Measurements from ENCODE around the gene TMEM63A. TPM values are rescaled to one million over a fixed set of nuclear protein-coding genes. Genes with fewer than 3 reads are reported as not detected.

The TMEM63A gene
- total RNA-seq, 4 donors from 2014 or later: 6.3 to 19.5 (median 10.6) TPM

DNA sequence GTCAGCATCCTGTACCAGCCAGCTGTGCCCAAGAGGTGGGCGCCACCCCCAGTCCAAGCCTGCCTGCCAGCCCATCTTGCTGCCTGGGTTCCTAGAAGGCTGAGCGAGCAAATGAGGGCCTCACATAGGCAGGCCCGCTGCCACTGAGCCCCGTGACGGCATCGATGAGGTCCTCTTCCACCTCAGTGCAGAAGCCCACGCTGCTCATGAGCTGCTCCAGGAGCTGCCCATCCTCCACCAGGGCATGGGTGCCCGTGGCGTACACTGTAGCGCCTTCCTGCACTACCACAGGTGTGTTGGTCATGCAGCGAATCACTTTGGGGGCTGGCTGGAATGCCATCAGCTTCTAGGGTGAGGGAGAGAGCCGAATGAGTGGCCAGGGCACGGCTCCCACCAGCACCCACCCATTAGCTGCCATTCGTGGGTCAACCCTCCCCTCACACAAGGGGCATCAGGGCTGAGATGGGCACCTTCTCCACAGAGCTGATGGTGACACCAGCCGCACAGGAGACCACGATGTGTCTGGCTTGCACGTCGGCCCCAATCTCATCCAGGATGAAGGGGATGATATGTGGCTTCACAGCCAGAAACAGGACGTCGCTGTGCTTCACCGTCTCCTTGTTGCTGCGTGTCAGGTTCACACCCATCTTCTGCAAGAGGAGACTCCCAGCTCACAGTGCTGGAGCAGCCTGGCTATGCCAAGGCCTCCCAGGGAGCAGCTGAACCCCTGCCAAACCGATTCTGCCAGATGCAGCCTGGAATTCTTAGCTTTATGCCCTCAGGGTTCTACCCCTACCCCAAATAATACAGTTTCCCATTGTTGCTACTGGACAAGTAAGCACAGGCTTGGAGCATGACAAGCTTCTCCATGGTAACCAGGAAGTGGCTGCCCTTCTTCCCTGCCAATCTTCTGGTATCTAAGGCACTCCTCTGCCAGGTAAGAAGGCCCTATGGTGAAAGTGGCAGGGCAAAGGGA lies 39.8 kb upstream of the TMEM63A start:
- Histone ChIP-seq H3K36me3 (peaks cover 0 to 41% of the 10 kb centered on the region in 2 donors), H3K4me3 (no peak overlapping the region), H3K27me3 (no peaks in the 10 kb centered on the region), H3K9me3 (no peaks in the 10 kb centered on the region), H3K4me1 (peaks cover 15 to 16% of the 10 kb centered on the region in 2 donors), H3K27ac (no peak overlapping the region)
- in situ Hi-C loops (cut with MboI; ENCODE audit: low sequenced_read_pairs in 4 of 4) (no loop called here), intact Hi-C loops (cut with DNase I; ENCODE audit: low total_unique reads) (no loop called here)
- no peak for DNase-seq
- no peak for ATAC-seq
- TF ChIP-seq POLR2A (IDR thresholded peaks at IDR 0.05): no peak
- TF ChIP-seq, protein P1, sequence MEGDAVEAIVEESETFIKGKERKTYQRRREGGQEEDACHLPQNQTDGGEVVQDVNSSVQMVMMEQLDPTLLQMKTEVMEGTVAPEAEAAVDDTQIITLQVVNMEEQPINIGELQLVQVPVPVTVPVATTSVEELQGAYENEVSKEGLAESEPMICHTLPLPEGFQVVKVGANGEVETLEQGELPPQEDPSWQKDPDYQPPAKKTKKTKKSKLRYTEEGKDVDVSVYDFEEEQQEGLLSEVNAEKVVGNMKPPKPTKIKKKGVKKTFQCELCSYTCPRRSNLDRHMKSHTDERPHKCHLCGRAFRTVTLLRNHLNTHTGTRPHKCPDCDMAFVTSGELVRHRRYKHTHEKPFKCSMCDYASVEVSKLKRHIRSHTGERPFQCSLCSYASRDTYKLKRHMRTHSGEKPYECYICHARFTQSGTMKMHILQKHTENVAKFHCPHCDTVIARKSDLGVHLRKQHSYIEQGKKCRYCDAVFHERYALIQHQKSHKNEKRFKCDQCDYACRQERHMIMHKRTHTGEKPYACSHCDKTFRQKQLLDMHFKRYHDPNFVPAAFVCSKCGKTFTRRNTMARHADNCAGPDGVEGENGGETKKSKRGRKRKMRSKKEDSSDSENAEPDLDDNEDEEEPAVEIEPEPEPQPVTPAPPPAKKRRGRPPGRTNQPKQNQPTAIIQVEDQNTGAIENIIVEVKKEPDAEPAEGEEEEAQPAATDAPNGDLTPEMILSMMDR (IDR thresholded peaks at IDR 0.05 in 4 of 5, conservative IDR thresholded peaks at IDR 0.05 in 1 of 5): no peak

DNA sequence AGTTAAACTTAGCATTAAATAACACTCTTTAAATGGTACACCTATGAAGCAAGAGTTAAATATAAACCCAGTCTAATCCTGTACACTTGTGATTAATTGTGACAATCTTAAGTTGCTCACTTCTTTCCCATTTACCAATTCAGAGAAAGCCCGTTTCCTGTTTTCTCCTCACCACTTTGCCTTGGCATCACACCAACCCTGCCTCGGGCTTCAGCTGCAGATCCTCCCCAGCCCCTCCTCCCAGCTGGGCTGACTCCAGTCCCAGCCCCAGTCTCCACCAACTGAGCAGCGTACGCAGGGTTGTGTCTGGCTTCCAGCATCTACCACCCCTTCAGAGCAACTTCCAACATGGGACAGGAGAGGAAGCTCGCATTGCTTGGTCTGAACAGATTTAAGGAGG lies 37.7 kb upstream of the TMEM63A start:
- ATAC-seq: no peak
- Histone ChIP-seq H3K9me3 (no peaks in the 10 kb centered on the region), H3K36me3 (peaks cover 0 to 42% of the 10 kb centered on the region in 2 donors), H3K27me3 (no peaks in the 10 kb centered on the region), H3K27ac (peak overlapping the region in 1 of 4 donors; percentile 11), H3K4me3 (no peak overlapping the region), H3K4me1 (peaks cover 15 to 16% of the 10 kb centered on the region in 2 donors)
- in situ Hi-C loops (cut with MboI; ENCODE audit: low sequenced_read_pairs in 4 of 4) (loop anchor here in 2 of 4 donors (10.0 kb wide), 2 partner anchors 145 to 445 kb away; partner anchors contain the start of gene SRP9 (in 2 of the 2)), intact Hi-C loops (cut with DNase I; ENCODE audit: low total_unique reads) (no loop called here)
- DNase-seq: peak; percentile 29 to 42
- TF ChIP-seq, protein P1 (IDR thresholded peaks at IDR 0.05 in 4 of 5, conservative IDR thresholded peaks at IDR 0.05 in 1 of 5): no peak
- no peak for TF ChIP-seq POLR2A (IDR thresholded peaks at IDR 0.05)

DNA sequence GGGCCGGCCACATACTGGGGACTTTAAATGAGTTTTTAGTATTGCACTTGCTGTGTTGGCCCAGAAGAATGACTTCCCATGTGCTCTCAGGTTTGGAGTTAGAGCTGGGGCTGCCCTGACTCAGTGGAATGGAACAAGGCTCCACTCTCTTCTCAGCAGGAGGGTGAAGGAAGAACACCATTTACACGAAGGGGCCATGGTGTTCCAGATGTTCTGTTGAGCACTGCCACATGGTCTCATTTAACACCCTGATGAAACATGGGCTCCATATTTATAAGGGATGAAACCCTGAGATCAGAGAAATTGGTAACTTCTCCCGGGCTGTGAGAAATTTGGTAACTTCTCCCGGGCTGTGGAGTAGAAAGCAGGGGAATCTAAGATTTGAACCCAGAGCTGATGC lies 36.1 kb upstream of the TMEM63A start:
- TF ChIP-seq, protein P1 (IDR thresholded peaks at IDR 0.05 in 4 of 5, conservative IDR thresholded peaks at IDR 0.05 in 1 of 5): no peak
- TF ChIP-seq POLR2A (IDR thresholded peaks at IDR 0.05): no peak
- Histone ChIP-seq H3K27me3 (no peaks in the 10 kb centered on the region), H3K4me1 (peaks cover 10 to 12% of the 10 kb centered on the region in 2 donors), H3K4me3 (no peak overlapping the region), H3K36me3 (peaks cover 0 to 42% of the 10 kb centered on the region in 2 donors), H3K27ac (no peak overlapping the region), H3K9me3 (no peaks in the 10 kb centered on the region)
- intact Hi-C loops (cut with DNase I; ENCODE audit: low total_unique reads): no loop called here
- ATAC-seq (no peak), DNase-seq (no peak)
- in situ Hi-C loops (cut with MboI; ENCODE audit: low sequenced_read_pairs in 4 of 4): loop anchor here in 2 of 4 donors (10.0 kb wide), 2 partner anchors 143 to 443 kb away; partner anchors contain the start of gene SRP9 (in 2 of the 2)

DNA sequence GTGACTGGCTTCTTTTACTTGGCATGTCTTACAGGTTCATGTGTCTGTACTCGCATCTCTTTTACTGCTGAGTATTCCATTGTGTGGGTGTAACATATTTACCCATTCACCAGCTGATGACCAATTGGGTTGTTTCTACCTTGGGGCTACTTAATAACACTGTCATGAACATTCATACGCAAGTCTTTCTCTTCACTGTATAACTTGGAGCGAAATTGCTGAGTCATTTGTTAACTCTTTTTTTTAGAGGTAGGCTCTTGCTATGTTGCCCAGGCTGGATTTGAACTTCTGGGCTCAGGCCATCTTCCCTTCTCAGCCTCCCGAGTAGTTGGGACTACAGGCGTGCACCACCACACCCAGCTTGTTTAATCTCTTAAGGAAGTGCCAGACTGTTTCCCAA lies 35.4 kb upstream of the TMEM63A start:
- H3K9me3 ChIP-seq: no peaks in the 10 kb centered on the region
- in situ Hi-C loops (cut with MboI; ENCODE audit: low sequenced_read_pairs in 4 of 4) (loop anchor here in 2 of 4 donors (10.0 kb wide), 2 partner anchors 143 to 443 kb away; partner anchors contain the start of gene SRP9 (in 2 of the 2)), intact Hi-C loops (cut with DNase I; ENCODE audit: low total_unique reads) (no loop called here)
- peaks cover 0 to 42% of the 10 kb centered on the region in 2 donors for H3K36me3 ChIP-seq
- H3K27me3 ChIP-seq: no peaks in the 10 kb centered on the region
- no peak overlapping the region for H3K27ac ChIP-seq
- peaks cover 6% of the 10 kb centered on the region in 2 donors for H3K4me1 ChIP-seq
- no peak for TF ChIP-seq POLR2A (IDR thresholded peaks at IDR 0.05)
- TF ChIP-seq, protein P1 (IDR thresholded peaks at IDR 0.05 in 4 of 5, conservative IDR thresholded peaks at IDR 0.05 in 1 of 5): no peak
- no peak overlapping the region for H3K4me3 ChIP-seq
- no peak for DNase-seq
- ATAC-seq: no peak
